Gastrocnemius medialis (tissue), 4 donors: ENCODE data around the gene NSUN7.

Experiments
- POLR2A ChIP-seq, 2 donors: fragments of 450-650 bp; IDR thresholded peaks; one replicate each; pipeline ENCODE4 v1.6.1; 2017; ENCODE audit warnings: antibody characterized with exemption in 2 of 2, mild to moderate bottlenecking in 2 of 2, moderate library complexity in 2 of 2
- TF ChIP-seq, protein P1 (sequence below), 5 experiments: fragments of 450-650 bp in 3 of 5; fragments of 200-600 bp in 2 of 5; sonication (generic) in 2 of 5; IDR thresholded peaks in 4 of 5; conservative IDR thresholded peaks in 1 of 5; 1 replicate in 4 of 5; 2 replicates in 1 of 5; pipeline ENCODE4 v1.5.1; 2016 to 2019; ENCODE audit warnings: antibody characterized with exemption in 5 of 5, mild to moderate bottlenecking in 3 of 5, moderate library complexity in 3 of 5

- TF ChIP-seq, protein P1, sequence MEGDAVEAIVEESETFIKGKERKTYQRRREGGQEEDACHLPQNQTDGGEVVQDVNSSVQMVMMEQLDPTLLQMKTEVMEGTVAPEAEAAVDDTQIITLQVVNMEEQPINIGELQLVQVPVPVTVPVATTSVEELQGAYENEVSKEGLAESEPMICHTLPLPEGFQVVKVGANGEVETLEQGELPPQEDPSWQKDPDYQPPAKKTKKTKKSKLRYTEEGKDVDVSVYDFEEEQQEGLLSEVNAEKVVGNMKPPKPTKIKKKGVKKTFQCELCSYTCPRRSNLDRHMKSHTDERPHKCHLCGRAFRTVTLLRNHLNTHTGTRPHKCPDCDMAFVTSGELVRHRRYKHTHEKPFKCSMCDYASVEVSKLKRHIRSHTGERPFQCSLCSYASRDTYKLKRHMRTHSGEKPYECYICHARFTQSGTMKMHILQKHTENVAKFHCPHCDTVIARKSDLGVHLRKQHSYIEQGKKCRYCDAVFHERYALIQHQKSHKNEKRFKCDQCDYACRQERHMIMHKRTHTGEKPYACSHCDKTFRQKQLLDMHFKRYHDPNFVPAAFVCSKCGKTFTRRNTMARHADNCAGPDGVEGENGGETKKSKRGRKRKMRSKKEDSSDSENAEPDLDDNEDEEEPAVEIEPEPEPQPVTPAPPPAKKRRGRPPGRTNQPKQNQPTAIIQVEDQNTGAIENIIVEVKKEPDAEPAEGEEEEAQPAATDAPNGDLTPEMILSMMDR (IDR thresholded peaks at IDR 0.05 in 4 of 5, conservative IDR thresholded peaks at IDR 0.05 in 1 of 5) = no peak
- no peak for TF ChIP-seq POLR2A (IDR thresholded peaks at IDR 0.05)
Observed at GRCh38 chr4:40804598-40804997, 54.8 kb downstream of the NSUN7 start.
